NB4 (cell line): Measurements from ENCODE around the gene SRP68.

Source experiments
- DNase-seq: peaks from one replicate; pipeline ENCODE4 v3.0.0; 2010; ENCODE audit warnings: low read depth
- H3K4me3 ChIP-seq: one replicate; pipeline ENCODE4 v1.5.1; 2011; ENCODE audit warnings: mild to moderate bottlenecking, low read depth, low read length, moderate library complexity
- CTCF ChIP-seq: IDR thresholded peaks from one replicate; pipeline ENCODE4 v1.5.1; 2012; ENCODE audit warnings: low read depth, low read length
- MAX ChIP-seq: IDR thresholded peaks from 2 replicates; pipeline ENCODE4 v1.6.1; 2011; ENCODE audit warnings: low read depth, low read length
- MYC ChIP-seq: IDR thresholded peaks from 2 replicates; pipeline ENCODE4 v1.6.1; 2011; ENCODE audit warnings: low read depth, low read length
- POLR2A ChIP-seq: IDR thresholded peaks from 2 replicates; pipeline ENCODE4 v1.6.1; 2011; ENCODE audit warnings: mild to moderate bottlenecking; ENCODE audit not compliant: insufficient read length; ENCODE audit errors: extremely low read depth

SRP68 gene

GRCh38 chr17:76009969-76010661 lies 62.2 kb downstream of the SRP68 start:
- TF ChIP-seq POLR2A (no peak), MYC (no peak), CTCF (no peak), MAX (no peak)
- H3K4me3 ChIP-seq = no peak overlapping the region
- DNase-seq = no peak

- TF ChIP-seq MAX = no peak
- no peak for TF ChIP-seq POLR2A
- no peak for TF ChIP-seq CTCF
- TF ChIP-seq MYC = no peak
- no peak overlapping the region for H3K4me3 ChIP-seq
- DNase-seq = no peak
Measured at GRCh38 chr17:76009447-76009846, 62.9 kb downstream of the SRP68 start.

- no peak for DNase-seq
- no peak overlapping the region for H3K4me3 ChIP-seq
- TF ChIP-seq POLR2A (no peak), CTCF (no peak), MAX (no peak), MYC (no peak)
Measured at GRCh38 chr17:76008630-76009425, 63.5 kb downstream of the SRP68 start.

- no peak for DNase-seq
- TF ChIP-seq MAX (no peak), POLR2A (no peak), CTCF (no peak), MYC (no peak)
- no peak overlapping the region for H3K4me3 ChIP-seq
Measured at GRCh38 chr17:76008208-76008607, 64.1 kb downstream of the SRP68 start.

GRCh38 chr17:76007850-76008165 lies 64.5 kb downstream of the SRP68 start:
- H3K4me3 ChIP-seq = no peak overlapping the region
- no peak for DNase-seq
- TF ChIP-seq CTCF (no peak), MYC (no peak), POLR2A (no peak), MAX (no peak)
